SK-N-SH (cell line): ENCODE data around the gene SCGB1C1. TPM values are rescaled to one million over a fixed set of nuclear protein-coding genes. Genes with fewer than 3 reads are reported as not detected.

Experiments
- CHD2 ChIP-seq: fragments of 150-350 bp; IDR thresholded peaks from 2 replicates; pipeline ENCODE4 v1.6.1; 2018; ENCODE audit warnings: low read length; ENCODE audit not compliant: partially characterized antibody
- ELF1 ChIP-seq: IDR thresholded peaks from 2 replicates; pipeline ENCODE4 v1.4.0; 2012
- EZH2phosphoT487 ChIP-seq: fragments of 200-600 bp; sonication (generic); IDR thresholded peaks from 2 replicates; pipeline ENCODE4 v1.6.1; 2017; ENCODE audit warnings: low read depth, mixed run types, mild to moderate bottlenecking, antibody characterized with exemption, moderate library complexity, borderline replicate concordance
- FOSL2 ChIP-seq: IDR thresholded peaks from 2 replicates; pipeline ENCODE4 v1.4.0; 2012; ENCODE audit warnings: low read depth, mild to moderate bottlenecking, moderate library complexity, borderline replicate concordance
- FOXJ3 ChIP-seq: sonication (generic); formaldehyde crosslinking; IDR thresholded peaks from 2 replicates; pipeline ENCODE4 v1.5.1; 2020; ENCODE audit warnings: mild to moderate bottlenecking, missing genetic modification reagents
- FOXM1 ChIP-seq: IDR thresholded peaks from 2 replicates; pipeline ENCODE4 v1.4.0; 2012; ENCODE audit warnings: low read depth, mild to moderate bottlenecking
- GATA2 ChIP-seq: sonication (generic); formaldehyde crosslinking; IDR thresholded peaks from 2 replicates; pipeline ENCODE4 v1.5.0; 2020; ENCODE audit warnings: mild to moderate bottlenecking, missing genetic modification reagents
- JUND ChIP-seq: IDR thresholded peaks from 2 replicates; pipeline ENCODE4 v1.4.0; 2012
- MAX ChIP-seq: IDR thresholded peaks from 2 replicates; pipeline ENCODE4 v1.4.0; 2012; ENCODE audit warnings: low read depth
- MEF2A ChIP-seq: IDR thresholded peaks from 2 replicates; pipeline ENCODE4 v1.4.0; 2012; ENCODE audit warnings: low read depth, borderline replicate concordance
- NFIC ChIP-seq: IDR thresholded peaks from 2 replicates; pipeline ENCODE4 v1.4.0; 2012; ENCODE audit warnings: borderline replicate concordance
- POLR2AphosphoS5 ChIP-seq: IDR thresholded peaks from 2 replicates; pipeline ENCODE4 v1.6.1; 2012; ENCODE audit warnings: low read depth, low read length
- RAD21 ChIP-seq: IDR thresholded peaks from 2 replicates; pipeline ENCODE4 v1.6.1; 2012; ENCODE audit warnings: mild to moderate bottlenecking, low read length
- REST ChIP-seq: IDR thresholded peaks from 2 replicates; pipeline ENCODE4 v1.6.1; 2012; ENCODE audit warnings: mild to moderate bottlenecking, low read depth, low read length, moderate library complexity
- RFX5 ChIP-seq: IDR thresholded peaks from 2 replicates; pipeline ENCODE4 v1.6.1; 2012; ENCODE audit warnings: mild to moderate bottlenecking, improper control_type of control experiment, low read length
- RXRA ChIP-seq: IDR thresholded peaks from 2 replicates; pipeline ENCODE4 v1.4.0; 2012; ENCODE audit warnings: low read depth, mild to moderate bottlenecking, borderline replicate concordance
- SIN3A ChIP-seq: IDR thresholded peaks from 2 replicates; pipeline ENCODE4 v1.6.1; 2012; ENCODE audit warnings: low read depth, mild to moderate bottlenecking, low read length, moderate library complexity, borderline replicate concordance
- SMC3 ChIP-seq: IDR thresholded peaks from 2 replicates; pipeline ENCODE4 v1.6.1; 2012; ENCODE audit warnings: low read depth, low read length, improper control_type of control experiment
- TAF1 ChIP-seq: IDR thresholded peaks from 2 replicates; pipeline ENCODE4 v1.6.1; 2012; ENCODE audit warnings: low read depth, mild to moderate bottlenecking, low read length, moderate library complexity, borderline replicate concordance
- YY1 ChIP-seq: IDR thresholded peaks from 2 replicates; pipeline ENCODE4 v1.4.0; 2012; ENCODE audit warnings: low read depth, mild to moderate bottlenecking
- polyA plus RNA-seq, 3 experiments: library from polyadenylated mRNA; depleted of rRNA; stranded (reverse); fragments of >200 nt; gene quantifications; 2 replicates each; pipeline ENCODE4 v1.2.3, GENCODE V29; 2012
- TF ChIP-seq, protein P1 (sequence below): fragments of 150-350 bp; IDR thresholded peaks from 2 replicates; pipeline ENCODE4 v1.6.1; 2017; ENCODE audit warnings: antibody characterized with exemption, low read length, low read depth, borderline replicate concordance
- TF ChIP-seq, protein P2 (sequence below): fragments of 150-350 bp; IDR thresholded peaks from 2 replicates; pipeline ENCODE4 v1.6.1; 2016; ENCODE audit warnings: mild to moderate bottlenecking, low read depth, low read length

SCGB1C1 gene
- polyA plus RNA-seq, 1 of the 3 experiments (the other 2 are of a cell fraction), result not detected

GRCh38 chr11:235997-236773 is 43.3 kb downstream of the SCGB1C1 start, which contains the start of gene SIRT3 (continued):
- no peak for TF ChIP-seq FOXJ3
- TF ChIP-seq SMC3, result no peak
- TF ChIP-seq REST, result no peak
- TF ChIP-seq CHD2, result no peak
- no peak for TF ChIP-seq FOSL2
- no peak for TF ChIP-seq NFIC
- peak; percentile 79; the same call in 1 of the 2 replicates for TF ChIP-seq TAF1
- peak; percentile 12; the same call in 1 of the 2 replicates for TF ChIP-seq ELF1
- no peak for TF ChIP-seq SIN3A
- TF ChIP-seq GATA2 (CRISPR knock-in tag), result no peak
- TF ChIP-seq, protein P1, sequence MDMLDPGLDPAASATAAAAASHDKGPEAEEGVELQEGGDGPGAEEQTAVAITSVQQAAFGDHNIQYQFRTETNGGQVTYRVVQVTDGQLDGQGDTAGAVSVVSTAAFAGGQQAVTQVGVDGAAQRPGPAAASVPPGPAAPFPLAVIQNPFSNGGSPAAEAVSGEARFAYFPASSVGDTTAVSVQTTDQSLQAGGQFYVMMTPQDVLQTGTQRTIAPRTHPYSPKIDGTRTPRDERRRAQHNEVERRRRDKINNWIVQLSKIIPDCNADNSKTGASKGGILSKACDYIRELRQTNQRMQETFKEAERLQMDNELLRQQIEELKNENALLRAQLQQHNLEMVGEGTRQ, result no peak
- TF ChIP-seq RAD21, result no peak
- TF ChIP-seq MAX, result no peak
- TF ChIP-seq MEF2A, result no peak
- TF ChIP-seq JUND, result no peak
- no peak for TF ChIP-seq FOXM1
- peak; percentile 83 for TF ChIP-seq YY1
- TF ChIP-seq, protein P2, sequence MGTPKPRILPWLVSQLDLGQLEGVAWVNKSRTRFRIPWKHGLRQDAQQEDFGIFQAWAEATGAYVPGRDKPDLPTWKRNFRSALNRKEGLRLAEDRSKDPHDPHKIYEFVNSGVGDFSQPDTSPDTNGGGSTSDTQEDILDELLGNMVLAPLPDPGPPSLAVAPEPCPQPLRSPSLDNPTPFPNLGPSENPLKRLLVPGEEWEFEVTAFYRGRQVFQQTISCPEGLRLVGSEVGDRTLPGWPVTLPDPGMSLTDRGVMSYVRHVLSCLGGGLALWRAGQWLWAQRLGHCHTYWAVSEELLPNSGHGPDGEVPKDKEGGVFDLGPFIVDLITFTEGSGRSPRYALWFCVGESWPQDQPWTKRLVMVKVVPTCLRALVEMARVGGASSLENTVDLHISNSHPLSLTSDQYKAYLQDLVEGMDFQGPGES, result no peak
- TF ChIP-seq RXRA, result no peak
- peak; percentile 48; the same call in 1 of the 2 replicates for TF ChIP-seq POLR2AphosphoS5
- TF ChIP-seq EZH2phosphoT487, result no peak
- TF ChIP-seq RFX5, result no peak
